ENCODE data around the gene DDX1. TPM values are rescaled to one million over a fixed set of nuclear protein-coding genes. Genes with fewer than 3 reads are reported as not detected.

Gene DDX1
- total and polyA plus RNA-seq, 2 donors (not counting 1 experiment from before 2014, with no cell fraction given) = 54.3 to 176 TPM

GRCh38 chr2:15657759-15658158 is 66.1 kb downstream of the DDX1 start:
- H3K4me1 ChIP-seq (ENCODE audit: control insufficient read depth, extremely low read depth, insufficient read depth, low read length) = no peaks in the 10 kb centered on the region
- H3K4me2 ChIP-seq (ENCODE audit: extremely low read depth, insufficient read depth, low read length) = no peak overlapping the region
- H3K27ac ChIP-seq (ENCODE audit: insufficient read depth, low read length) = no peak overlapping the region

GRCh38 chr2:15658911-15659310 is 67.2 kb downstream of the DDX1 start:
- Histone ChIP-seq H3K36me3 (ENCODE audit: control insufficient read depth, insufficient read depth, low read length) (no peaks in the 10 kb centered on the region), H3K27me3 (ENCODE audit: control insufficient read depth, insufficient read depth, low read length) (no peaks in the 10 kb centered on the region), H3K4me1 (ENCODE audit: control insufficient read depth, extremely low read depth, insufficient read depth, low read length) (no peaks in the 10 kb centered on the region), H3K79me2 (ENCODE audit: control insufficient read depth, insufficient read depth, low read length) (no peaks in the 10 kb centered on the region), H3K9ac (ENCODE audit: insufficient read depth, low read length) (no peak overlapping the region), H3K9me3 (ENCODE audit: control insufficient read depth, insufficient read depth, low read depth, low read length) (no peaks in the 10 kb centered on the region), H3K27ac (ENCODE audit: insufficient read depth, low read length) (no peak overlapping the region), H4K20me1 (ENCODE audit: control insufficient read depth, extremely low read depth, insufficient read depth, low read length) (no peaks in the 10 kb centered on the region), H3K4me3 (replicated peaks in 1 of 4; ENCODE audit: control extremely low read depth in 1 of 4, insufficient read depth in 1 of 4, low read depth in 3 of 4, low read length in 4 of 4) (no peak overlapping the region), H2AFZ (ENCODE audit: low read length) (no peak overlapping the region), H3K4me2 (ENCODE audit: extremely low read depth, insufficient read depth, low read length) (no peak overlapping the region)
- no peak for DNase-seq (ENCODE audit: low read depth in 2 of 2)
- TF ChIP-seq, protein P1, sequence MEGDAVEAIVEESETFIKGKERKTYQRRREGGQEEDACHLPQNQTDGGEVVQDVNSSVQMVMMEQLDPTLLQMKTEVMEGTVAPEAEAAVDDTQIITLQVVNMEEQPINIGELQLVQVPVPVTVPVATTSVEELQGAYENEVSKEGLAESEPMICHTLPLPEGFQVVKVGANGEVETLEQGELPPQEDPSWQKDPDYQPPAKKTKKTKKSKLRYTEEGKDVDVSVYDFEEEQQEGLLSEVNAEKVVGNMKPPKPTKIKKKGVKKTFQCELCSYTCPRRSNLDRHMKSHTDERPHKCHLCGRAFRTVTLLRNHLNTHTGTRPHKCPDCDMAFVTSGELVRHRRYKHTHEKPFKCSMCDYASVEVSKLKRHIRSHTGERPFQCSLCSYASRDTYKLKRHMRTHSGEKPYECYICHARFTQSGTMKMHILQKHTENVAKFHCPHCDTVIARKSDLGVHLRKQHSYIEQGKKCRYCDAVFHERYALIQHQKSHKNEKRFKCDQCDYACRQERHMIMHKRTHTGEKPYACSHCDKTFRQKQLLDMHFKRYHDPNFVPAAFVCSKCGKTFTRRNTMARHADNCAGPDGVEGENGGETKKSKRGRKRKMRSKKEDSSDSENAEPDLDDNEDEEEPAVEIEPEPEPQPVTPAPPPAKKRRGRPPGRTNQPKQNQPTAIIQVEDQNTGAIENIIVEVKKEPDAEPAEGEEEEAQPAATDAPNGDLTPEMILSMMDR (conservative IDR thresholded peaks at IDR 0.05 in 1 of 2, IDR thresholded peaks at IDR 0.05 in 1 of 2; ENCODE audit: low read depth in 1 of 2, low read length in 2 of 2) = no peak
- TF ChIP-seq EZH2 (IDR thresholded peaks at IDR 0.05; ENCODE audit: low read length, missing control alignments) = no peak

More at GRCh38 chr2:15657759-15658158, 66.1 kb downstream of the DDX1 start:
- Histone ChIP-seq H3K9me3 (ENCODE audit: control insufficient read depth, insufficient read depth, low read depth, low read length) (no peaks in the 10 kb centered on the region), H2AFZ (ENCODE audit: low read length) (no peak overlapping the region), H3K36me3 (ENCODE audit: control insufficient read depth, insufficient read depth, low read length) (no peaks in the 10 kb centered on the region), H3K79me2 (ENCODE audit: control insufficient read depth, insufficient read depth, low read length) (no peaks in the 10 kb centered on the region), H3K4me3 (replicated peaks in 1 of 4; ENCODE audit: control extremely low read depth in 1 of 4, insufficient read depth in 1 of 4, low read depth in 3 of 4, low read length in 4 of 4) (no peak overlapping the region), H4K20me1 (ENCODE audit: control insufficient read depth, extremely low read depth, insufficient read depth, low read length) (no peaks in the 10 kb centered on the region), H3K27me3 (ENCODE audit: control insufficient read depth, insufficient read depth, low read length) (no peaks in the 10 kb centered on the region), H3K9ac (ENCODE audit: insufficient read depth, low read length) (no peak overlapping the region)
- DNase-seq (ENCODE audit: low read depth in 2 of 2) = no peak
- TF ChIP-seq, protein P1 (conservative IDR thresholded peaks at IDR 0.05 in 1 of 2, IDR thresholded peaks at IDR 0.05 in 1 of 2; ENCODE audit: low read depth in 1 of 2, low read length in 2 of 2) = no peak
- TF ChIP-seq EZH2 (IDR thresholded peaks at IDR 0.05; ENCODE audit: low read length, missing control alignments) = no peak

DNA sequence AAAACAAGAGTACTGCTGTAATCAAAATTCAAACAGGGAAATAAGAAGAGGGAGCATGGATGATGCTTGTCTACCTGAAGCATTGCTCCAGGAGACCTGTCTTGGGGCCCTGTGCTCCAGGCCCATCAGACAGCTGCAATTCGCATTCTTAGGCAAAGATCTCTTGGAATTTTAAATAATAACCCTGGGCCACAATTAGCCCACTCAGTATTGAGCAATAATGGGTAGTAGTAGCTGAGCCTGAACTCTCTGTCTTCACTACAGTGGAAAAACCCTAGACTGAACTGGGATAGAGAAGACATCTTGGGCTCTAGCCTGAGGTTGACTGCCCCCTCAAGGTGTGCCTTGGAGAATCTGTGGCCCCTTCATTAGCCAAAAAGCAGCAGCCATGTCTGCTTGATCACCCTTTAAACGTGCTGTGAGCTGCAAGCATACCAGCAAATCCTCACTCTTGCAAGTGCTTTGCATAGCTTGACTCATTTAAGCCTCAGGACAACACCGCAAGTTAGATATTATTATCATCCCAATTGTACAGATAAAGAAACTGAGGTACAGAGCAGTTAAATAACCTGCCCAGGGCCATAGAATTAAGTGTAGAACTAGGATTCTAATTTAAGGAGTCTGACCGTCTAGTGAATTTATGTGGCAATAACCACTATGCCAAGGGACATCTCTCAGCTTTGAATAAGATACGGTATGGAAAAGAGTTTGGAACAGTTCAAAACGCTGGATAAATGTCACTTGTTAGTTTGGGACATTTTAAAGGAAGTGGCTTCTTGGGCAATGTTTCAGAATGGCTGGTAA is 69.0 kb downstream of the DDX1 start:
- no peak for DNase-seq (ENCODE audit: low read depth in 2 of 2)
- Histone ChIP-seq H4K20me1 (ENCODE audit: control insufficient read depth, extremely low read depth, insufficient read depth, low read length) (no peaks in the 10 kb centered on the region), H2AFZ (ENCODE audit: low read length) (no peak overlapping the region), H3K4me1 (ENCODE audit: control insufficient read depth, extremely low read depth, insufficient read depth, low read length) (no peaks in the 10 kb centered on the region), H3K9me3 (ENCODE audit: control insufficient read depth, insufficient read depth, low read depth, low read length) (no peaks in the 10 kb centered on the region), H3K36me3 (ENCODE audit: control insufficient read depth, insufficient read depth, low read length) (no peaks in the 10 kb centered on the region), H3K79me2 (ENCODE audit: control insufficient read depth, insufficient read depth, low read length) (no peaks in the 10 kb centered on the region), H3K4me2 (ENCODE audit: extremely low read depth, insufficient read depth, low read length) (no peak overlapping the region), H3K4me3 (replicated peaks in 1 of 4; ENCODE audit: control extremely low read depth in 1 of 4, insufficient read depth in 1 of 4, low read depth in 3 of 4, low read length in 4 of 4) (no peak overlapping the region), H3K9ac (ENCODE audit: insufficient read depth, low read length) (no peak overlapping the region), H3K27ac (ENCODE audit: insufficient read depth, low read length) (no peak overlapping the region), H3K27me3 (ENCODE audit: control insufficient read depth, insufficient read depth, low read length) (no peaks in the 10 kb centered on the region)
- TF ChIP-seq, protein P1 (conservative IDR thresholded peaks at IDR 0.05 in 1 of 2, IDR thresholded peaks at IDR 0.05 in 1 of 2; ENCODE audit: low read depth in 1 of 2, low read length in 2 of 2) = no peak
- no peak for TF ChIP-seq EZH2 (IDR thresholded peaks at IDR 0.05; ENCODE audit: low read length, missing control alignments)
